Breast epithelium (tissue), 3 donors: ENCODE measurements around the gene PRICKLE2.

Source experiments
- CTCF ChIP-seq, 3 donors: fragments of 450-650 bp; IDR thresholded peaks; one replicate each; pipeline ENCODE4 v1.5.1; 2016 to 2017; ENCODE audit warnings: antibody characterized with exemption in 3 of 3, mild to moderate bottlenecking in 3 of 3, moderate library complexity in 3 of 3
- POLR2A ChIP-seq: fragments of 450-650 bp; IDR thresholded peaks from one replicate; pipeline ENCODE4 v1.6.1; 2016; ENCODE audit warnings: antibody characterized with exemption, mild to moderate bottlenecking, moderate library complexity

- no peak for TF ChIP-seq CTCF (IDR thresholded peaks at IDR 0.05)
- no peak for TF ChIP-seq POLR2A
Measured at GRCh38 chr3:64070704-64071103, 154.6 kb downstream of the PRICKLE2 start.
